Activated CD8-positive, alpha-beta memory T cell treated with anti-CD3 and anti-CD28 coated beads, Interleukin-2, amount 50 U/mL, for 24 hours (primary cell): Measurements from ENCODE around the gene TANGO6.

Experiments used
- DNase-seq: peaks from one replicate; pipeline ENCODE4 v3.0.0-alpha.2; 2020; ENCODE audit errors: extremely low read depth

Gene TANGO6

DNA sequence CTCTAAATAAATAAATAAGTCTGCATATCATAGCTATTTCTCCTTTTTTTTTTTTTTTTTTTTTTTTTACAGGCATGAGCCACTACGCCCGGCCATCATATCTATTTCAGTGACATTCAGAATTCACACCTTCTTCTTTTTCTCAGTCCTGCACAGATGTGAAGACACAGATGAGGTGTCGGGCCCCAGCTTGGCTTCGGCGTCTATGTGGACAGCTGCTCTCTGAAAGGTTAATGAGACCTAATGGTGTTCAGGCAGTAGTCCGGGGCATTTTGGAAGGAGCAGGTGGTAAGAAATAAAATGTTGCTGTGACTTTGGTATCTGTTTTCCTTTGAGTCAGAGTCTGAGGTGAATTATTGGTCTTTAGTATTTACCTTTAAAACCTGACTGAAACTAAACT is 23.6 kb downstream of the TANGO6 start:
- no peak for DNase-seq

DNA sequence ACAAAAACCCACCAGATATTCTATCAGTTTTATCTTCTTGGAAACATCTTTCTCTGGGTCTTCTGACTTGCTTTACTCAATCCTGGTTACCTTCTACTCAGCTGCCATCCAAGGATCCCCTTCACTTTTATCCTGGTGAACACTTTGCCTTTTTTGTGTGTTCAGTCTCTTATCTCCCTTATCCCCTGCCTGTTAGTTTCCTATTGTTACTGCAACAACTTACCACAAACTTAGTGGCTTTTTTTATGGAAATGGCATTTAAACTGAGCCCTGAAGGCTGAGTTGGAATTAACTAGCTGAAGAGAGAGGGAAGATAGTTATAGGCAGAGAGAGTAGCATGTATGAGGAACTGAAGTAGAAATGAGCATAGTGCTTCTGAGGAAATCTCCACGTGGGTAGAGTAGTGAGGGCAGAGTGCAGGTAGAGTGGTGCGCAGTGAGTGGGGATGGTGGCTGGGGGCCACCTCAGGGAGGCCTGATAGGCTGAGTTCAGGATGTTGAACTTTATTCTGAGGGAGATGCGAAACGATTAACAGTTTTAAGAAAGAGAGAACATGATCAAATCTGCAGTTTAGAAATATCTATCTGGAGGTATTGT is 26.3 kb downstream of the TANGO6 start:
- no peak for DNase-seq

DNA sequence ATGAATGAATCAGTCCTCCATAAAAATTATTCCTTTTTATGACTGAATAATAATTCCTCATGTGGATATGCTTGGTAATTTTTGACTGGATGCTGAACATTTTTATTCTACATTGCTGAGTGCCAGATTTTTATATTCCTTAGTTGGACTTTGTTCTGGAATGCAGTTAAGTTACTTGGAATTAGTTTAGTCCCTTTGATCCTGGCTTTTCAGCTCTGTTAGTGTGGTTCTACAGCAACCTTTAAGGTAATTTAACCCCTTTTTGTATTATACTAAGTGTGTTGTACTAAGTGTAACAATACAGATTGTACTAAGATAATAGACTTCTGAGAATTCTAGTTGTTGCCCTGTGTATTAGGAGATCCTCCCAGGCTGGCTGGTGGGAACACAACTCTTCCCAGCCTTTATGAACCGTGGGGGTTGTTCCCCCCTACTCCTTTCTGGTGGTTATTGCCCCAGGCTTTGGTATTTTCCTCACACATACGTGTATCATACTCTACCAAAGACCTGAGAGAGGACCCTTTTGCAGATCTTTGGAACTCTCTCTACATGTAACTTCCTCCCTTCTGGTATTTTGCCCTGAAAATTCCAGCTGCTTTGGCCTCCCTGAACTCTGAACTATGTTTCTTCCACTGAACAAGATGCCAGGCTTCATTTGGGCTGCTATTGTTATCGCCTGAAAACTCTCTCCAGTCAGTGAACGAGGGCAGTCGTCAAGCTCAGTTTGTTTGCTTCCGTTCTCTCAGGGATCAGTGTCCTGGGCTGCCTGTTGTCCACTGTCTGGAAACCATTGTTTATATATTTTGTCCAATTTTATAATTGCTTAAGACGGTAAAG is 30.5 kb downstream of the TANGO6 start:
- DNase-seq, result no peak

DNA sequence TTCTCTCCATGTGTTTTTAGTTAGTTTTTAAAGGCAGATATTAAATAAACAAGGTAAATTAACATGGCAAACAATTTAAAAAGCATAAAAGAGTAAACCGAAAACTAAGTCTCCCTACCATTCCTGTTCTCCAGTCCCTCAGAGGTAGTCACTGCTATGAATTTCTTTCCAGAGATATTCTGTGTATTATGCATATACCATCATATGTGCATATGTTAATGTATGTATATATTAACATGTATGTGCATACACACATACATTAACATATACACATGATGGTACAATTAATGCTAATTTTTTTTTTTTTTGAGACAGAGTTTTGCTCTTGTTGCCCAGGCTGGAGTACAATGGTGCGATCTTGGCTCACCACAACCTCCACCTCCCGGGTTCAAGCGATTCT is 32.5 kb downstream of the TANGO6 start:
- DNase-seq, result no peak

DNA sequence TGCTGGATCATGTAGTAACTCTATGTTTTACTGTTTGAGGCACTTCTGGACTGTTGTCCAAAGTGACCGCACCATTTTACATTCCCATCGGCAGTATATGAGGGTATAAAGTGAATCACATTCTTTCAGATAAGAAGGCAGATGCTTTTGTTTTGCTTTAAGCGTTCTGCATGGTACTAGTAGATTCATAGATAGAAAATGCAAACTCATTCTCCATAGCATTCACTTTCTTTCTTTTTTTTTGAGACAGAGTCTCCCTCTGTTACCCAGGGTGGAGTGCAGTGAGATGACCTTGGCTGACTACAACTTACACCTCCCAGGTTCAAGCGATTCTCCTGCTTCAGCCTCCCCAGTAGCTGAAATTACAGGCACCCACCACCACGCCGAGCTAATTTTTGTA is 40.4 kb downstream of the TANGO6 start:
- no peak for DNase-seq

- DNase-seq, result no peak
Measured at GRCh38 chr16:68884401-68884800, 41.1 kb downstream of the TANGO6 start.

DNA sequence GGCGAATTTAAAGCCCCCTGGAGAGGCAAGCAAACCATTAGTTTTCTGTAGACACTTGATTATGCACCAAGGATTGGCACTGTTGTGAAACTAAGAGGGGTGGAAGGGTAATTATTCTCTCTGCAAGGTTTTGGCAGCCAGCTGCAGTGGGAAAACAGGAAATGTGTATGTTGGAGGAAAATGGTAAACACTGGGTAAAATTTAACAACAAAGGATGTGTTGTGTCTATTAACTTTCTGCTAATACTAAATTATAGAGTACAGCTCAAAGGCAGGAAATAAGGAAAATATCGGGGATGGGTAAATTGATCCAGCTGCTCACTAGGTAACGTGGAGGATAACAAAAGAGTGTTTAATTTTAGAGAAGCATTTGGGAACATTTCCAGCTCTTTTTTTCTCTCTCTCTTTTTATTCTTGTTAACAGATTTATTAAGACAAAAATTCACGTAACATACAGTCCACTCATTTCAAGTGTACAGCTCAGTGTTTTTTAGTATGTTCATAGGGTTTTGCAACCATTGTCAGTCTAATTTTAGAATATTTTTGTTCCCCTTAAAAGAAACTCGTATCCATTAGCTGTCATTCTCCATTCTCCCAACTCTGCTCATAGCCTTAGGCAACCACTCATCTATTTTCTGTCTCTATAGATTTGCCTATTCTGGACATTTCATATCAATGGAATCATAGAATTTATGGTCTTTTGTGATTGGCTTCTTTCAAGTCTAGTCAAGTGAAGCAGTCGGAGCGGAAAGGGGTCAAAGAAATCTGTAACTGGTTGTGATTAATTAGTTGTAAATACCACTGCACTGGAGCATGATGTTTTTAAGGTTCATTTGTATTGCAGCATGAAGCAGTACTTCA is 41.8 kb downstream of the TANGO6 start:
- no peak for DNase-seq

DNA sequence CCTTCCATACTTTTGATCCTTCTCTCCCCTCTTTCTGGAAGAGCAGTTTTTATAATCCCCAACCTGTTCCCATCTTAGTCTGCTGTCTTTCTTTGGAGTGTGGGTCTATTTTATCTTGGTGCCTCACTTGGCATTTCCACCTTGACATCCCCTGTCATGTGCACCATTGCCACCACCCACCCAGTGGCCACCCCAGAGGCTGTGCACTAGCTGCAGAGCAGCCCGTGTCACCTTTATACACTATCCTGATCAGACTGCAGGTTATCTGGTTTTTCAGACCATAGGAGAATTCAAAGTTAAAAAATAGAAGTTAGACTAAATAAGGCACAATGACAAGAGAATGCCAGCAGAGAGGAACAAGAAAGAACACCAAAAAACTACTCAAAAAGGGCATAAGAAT is 43.8 kb downstream of the TANGO6 start:
- no peak for DNase-seq

DNA sequence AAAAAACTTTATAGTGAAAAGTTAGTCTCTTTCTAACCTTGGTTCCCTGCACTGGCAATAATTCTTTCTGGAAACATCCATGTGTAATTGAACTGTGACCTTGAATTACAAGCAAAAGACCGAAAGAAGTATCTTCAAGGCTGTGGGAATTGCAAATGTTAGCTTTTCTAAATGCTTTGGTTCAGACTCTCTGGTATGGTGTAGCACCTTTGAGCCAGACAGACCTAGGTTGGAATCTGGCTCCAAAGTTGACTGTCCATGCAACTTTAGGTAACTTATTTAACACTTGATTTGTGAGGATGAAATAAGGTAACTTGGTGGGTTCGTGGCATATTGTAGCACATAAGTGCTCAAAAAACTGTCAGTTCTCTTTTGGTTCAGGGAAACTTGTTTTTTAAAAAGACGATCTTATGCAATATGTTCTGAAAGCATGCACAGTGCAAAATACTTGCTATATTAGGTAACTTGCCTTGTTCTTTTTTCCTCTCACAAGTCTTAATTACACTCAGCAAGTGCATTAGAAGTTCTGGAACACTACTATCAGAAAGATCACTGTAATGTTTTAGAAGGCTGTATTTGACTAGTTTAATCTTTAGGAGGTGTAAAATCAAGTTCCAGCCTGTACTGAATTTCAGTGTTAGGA is 46.3 kb downstream of the TANGO6 start:
- no peak for DNase-seq

- DNase-seq, result no peak
Measured at GRCh38 chr16:68892214-68892613, 48.9 kb downstream of the TANGO6 start.

- DNase-seq, result no peak
Measured at GRCh38 chr16:68892898-68893297, 49.6 kb downstream of the TANGO6 start.

- DNase-seq, result no peak
Measured at GRCh38 chr16:68893710-68894705, 50.7 kb downstream of the TANGO6 start.

- DNase-seq, result no peak
Measured at GRCh38 chr16:68894714-68895113, 51.4 kb downstream of the TANGO6 start.

DNA sequence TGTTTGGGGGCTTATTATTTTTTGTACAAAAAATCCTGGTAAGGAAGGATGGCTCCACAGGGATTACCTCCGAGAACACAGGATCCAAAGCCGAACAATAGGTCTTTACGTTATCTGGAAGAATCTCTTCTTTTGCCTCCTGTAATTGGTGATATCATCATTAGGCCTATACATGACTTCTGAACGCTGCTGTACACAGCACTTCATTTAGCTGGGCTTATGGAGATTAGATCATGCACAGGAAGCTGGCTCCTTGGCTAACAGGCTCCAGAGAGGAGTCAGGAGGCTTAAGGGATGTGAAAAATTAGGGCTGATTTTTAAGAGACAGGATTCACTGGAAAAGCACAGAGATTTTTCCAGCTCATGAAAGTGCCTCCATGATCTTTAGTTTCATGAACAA is 54.7 kb downstream of the TANGO6 start:
- no peak for DNase-seq

GRCh38 chr16:68900009-68900408 is 56.7 kb downstream of the TANGO6 start:
- DNase-seq, result no peak

- no peak for DNase-seq
Measured at GRCh38 chr16:68902003-68902968, 59.0 kb downstream of the TANGO6 start.

DNA sequence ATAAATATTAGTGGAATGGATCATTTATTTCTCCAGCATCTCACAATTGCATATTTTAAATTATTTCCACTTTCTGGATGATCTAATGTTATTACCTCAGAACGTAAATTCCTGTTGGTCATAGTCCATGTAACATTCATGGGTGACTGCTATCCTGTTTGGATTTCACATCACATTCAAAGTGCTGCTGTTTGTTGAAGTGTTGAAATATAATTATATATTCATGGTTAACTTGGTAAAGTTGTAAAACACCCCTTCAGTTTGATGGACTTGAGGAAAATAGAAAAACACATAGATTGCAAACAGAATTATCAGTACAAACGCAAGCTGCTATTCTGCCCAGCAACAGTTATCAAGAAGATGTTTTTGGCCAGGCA is 59.6 kb downstream of the TANGO6 start:
- no peak for DNase-seq

DNA sequence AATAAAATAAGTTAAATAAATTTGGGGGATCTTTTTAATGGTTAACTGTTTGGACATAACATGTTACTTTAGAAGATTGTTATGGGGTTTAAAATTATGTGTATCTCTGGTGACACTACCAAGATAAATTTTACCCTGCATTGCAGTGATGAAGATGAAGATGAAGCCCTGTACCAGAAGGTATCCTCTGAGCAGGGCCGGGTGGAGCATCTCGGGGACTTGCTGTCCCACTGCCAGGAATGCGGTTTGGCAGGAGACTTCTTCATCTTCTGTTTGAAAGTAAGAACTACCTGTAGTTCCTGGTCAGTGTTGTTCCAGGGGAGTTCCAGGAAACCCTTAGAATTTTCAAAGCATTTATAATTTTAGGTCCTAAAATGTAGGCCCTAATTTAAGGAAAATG is 64.0 kb downstream of the TANGO6 start:
- no peak for DNase-seq

GRCh38 chr16:68907781-68908181 is 64.5 kb downstream of the TANGO6 start:
- no peak for DNase-seq
